ENCODE measurements around the gene SCAMP1.

The SCAMP1 gene

DNA sequence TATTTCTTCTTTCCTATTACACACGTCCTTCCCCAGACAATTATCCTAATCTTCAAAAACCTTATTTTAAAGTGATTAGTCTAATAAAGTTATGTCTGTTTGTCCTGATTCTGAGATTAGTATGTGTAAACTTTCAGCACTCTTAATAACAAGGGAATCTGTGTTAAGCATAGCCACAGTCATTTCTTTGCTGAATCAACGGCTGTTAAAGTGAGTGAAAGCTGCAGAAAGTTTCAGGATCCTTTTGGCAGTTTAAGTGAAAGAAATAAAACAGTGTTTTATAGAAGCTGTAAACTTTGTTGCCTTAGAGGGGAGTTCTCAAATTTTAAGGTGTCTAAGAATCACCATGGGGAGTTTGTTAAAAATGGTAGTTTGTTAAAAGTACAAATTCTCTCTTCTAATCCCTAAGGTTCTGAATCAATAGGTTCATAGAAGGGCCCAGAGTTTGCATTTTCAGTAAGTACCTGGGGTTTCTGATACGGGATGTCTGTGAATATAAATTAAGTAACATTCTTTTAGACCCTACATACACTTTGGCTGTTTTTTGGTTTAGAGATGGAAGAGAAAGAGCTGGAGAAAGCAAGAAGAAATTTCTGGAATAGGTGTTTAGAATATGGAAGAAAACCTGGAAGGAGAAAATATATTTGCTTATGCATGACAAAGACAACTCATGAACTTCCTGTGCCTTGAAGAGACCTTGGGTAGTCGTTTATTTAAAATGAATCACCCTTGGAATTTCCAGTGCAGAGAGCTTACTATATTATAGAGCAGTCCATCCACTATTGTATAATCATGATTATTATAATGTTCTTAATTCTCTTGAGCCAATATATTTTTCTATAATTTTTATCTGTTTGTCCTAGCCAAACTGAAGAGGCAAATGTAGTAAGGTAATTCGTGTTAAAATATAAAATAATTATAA, 45.7 kb downstream of the SCAMP1 start:
- Histone ChIP-seq H3K9me3 (ENCODE audit: control insufficient read depth, insufficient read depth, low read length) (no peaks in the 10 kb centered on the region), H3K36me3 (ENCODE audit: control insufficient read depth, insufficient read depth, low read length) (no peaks in the 10 kb centered on the region), H3K4me1 (ENCODE audit: control insufficient read depth, insufficient read depth, low read length) (peaks cover 7% of the 10 kb centered on the region), H3K9ac (ENCODE audit: low read depth, low read length) (no peak overlapping the region), H3K27me3 (ENCODE audit: control insufficient read depth, insufficient read depth, low read length) (no peaks in the 10 kb centered on the region), H3K4me3 (ENCODE audit: low read depth, low read length) (no peak overlapping the region)

DNA sequence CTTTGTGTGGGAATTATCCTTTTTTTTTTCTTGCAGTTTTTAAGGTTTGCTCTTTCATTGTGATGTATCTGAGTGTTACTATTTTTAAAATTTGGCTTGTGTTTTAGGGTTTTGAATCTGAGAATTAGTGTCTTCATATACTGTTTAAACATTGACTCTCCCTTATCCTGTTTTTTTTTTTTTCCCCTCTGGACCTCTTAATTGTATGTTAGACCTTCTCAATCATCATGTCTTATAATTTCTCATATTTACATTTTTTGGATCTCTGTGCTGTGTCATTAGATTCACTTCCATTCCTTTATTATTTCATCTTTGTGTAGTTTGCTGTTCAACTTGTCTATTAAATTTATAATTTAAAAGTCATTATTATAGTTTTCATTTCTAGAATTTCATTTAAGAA, 47.0 kb downstream of the SCAMP1 start:
- H3K4me3 ChIP-seq (ENCODE audit: low read depth, low read length) = no peak overlapping the region
- no peak overlapping the region for H3K9ac ChIP-seq (ENCODE audit: low read depth, low read length)
- peaks cover 7% of the 10 kb centered on the region for H3K4me1 ChIP-seq (ENCODE audit: control insufficient read depth, insufficient read depth, low read length)
- H3K27me3 ChIP-seq (ENCODE audit: control insufficient read depth, insufficient read depth, low read length) = no peaks in the 10 kb centered on the region
- H3K9me3 ChIP-seq (ENCODE audit: control insufficient read depth, insufficient read depth, low read length) = no peaks in the 10 kb centered on the region
- H3K36me3 ChIP-seq (ENCODE audit: control insufficient read depth, insufficient read depth, low read length) = no peaks in the 10 kb centered on the region

DNA sequence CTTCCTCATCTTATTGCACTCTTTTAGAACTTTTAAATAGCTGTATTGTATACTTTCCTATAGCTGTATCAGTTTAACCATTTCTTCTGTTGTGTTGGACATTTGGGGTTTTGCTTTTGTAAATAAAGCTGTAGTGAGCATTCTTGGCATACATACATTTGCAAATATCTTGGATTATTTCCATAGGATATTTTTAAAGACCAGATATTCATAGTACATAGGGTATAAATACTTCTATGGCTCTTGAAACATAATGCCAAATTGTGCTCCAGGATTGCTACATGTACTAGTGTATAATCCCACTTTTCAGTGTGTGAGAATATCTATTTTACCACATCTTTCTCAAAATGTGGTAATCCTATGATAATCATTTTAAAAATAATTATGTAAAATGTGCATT, 51.2 kb downstream of the SCAMP1 start:
- Histone ChIP-seq H3K27me3 (ENCODE audit: control insufficient read depth, insufficient read depth, low read length) (no peaks in the 10 kb centered on the region), H3K9ac (ENCODE audit: low read depth, low read length) (no peak overlapping the region), H3K9me3 (ENCODE audit: control insufficient read depth, insufficient read depth, low read length) (no peaks in the 10 kb centered on the region), H3K4me1 (ENCODE audit: control insufficient read depth, insufficient read depth, low read length) (no peaks in the 10 kb centered on the region), H3K36me3 (ENCODE audit: control insufficient read depth, insufficient read depth, low read length) (no peaks in the 10 kb centered on the region), H3K4me3 (ENCODE audit: low read depth, low read length) (no peak overlapping the region)

DNA sequence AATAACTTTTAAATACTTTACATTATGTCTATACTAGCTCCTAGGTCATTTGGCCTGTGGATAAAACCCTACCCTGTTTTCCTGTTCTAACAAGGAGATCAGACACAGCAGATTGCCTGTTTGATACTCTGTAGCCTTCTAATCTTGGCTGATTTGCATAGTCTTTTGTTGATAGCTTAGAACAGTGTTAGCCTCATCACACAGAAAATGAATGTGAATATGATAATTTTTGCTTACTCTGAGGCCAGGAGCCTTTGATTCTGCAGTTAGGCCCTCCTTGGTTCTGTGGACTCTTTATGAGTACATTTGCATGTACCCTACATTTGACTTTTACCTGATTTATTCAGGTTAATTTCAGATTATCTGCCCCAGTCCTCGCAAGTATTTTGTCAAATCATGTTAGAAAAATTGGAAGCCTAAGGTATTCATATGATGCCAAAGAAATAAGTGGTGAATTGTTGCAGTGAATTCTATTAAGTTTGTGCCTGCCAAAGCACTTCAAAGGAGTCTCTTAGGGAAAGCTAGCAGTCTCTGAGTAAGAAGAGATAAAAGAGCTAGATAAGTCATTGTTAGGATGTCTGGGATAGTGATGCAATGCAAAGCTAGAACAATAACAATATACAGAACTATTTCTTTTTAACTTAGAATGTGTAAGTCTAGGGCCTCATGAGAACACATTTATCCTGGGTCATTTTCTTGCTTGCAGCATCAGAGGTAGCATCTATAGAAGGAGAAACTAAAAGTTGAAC, 56.4 kb downstream of the SCAMP1 start:
- H3K9ac ChIP-seq (ENCODE audit: low read depth, low read length) = no peak overlapping the region
- no peaks in the 10 kb centered on the region for H3K36me3 ChIP-seq (ENCODE audit: control insufficient read depth, insufficient read depth, low read length)
- no peaks in the 10 kb centered on the region for H3K9me3 ChIP-seq (ENCODE audit: control insufficient read depth, insufficient read depth, low read length)
- no peaks in the 10 kb centered on the region for H3K27me3 ChIP-seq (ENCODE audit: control insufficient read depth, insufficient read depth, low read length)
- no peaks in the 10 kb centered on the region for H3K4me1 ChIP-seq (ENCODE audit: control insufficient read depth, insufficient read depth, low read length)
- no peak overlapping the region for H3K4me3 ChIP-seq (ENCODE audit: low read depth, low read length)

DNA sequence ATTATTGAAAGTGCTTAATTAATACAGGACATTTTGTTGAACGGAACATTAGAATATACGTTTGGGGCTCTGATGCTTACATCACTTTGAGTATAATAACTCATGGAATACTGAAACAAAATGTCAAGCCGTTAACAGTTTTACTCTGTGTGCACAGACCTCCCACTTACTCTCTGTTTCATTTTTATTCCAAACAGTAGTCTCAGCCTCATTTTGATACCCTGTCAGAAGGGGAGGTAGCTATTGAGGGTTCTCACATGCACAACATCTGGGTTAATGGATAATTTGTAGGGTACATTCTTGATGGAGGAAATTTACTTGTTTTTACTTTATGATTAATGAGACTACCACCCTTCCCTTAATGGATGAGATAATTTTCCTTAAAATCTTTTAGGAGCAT, 59.0 kb downstream of the SCAMP1 start:
- H3K36me3 ChIP-seq (ENCODE audit: control insufficient read depth, insufficient read depth, low read length) = no peaks in the 10 kb centered on the region

DNA sequence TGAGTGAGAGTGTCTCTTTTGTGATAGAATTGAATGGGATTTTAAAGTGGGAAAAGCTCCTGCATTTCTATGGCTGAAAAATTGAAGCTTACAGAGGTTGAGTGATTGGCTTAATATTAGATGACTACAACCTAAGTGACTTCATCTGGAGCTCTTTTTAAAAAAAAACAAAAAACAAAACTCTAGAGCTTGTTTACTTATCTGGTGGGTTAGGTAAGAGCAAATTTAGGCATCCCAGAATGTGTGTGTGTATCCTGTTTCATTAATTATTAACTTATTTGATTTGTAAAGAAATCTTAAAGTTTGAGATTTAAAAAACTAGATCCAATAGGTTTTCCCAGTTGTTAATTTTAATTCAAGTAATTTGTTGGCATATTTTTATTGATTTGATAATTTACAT, 60.1 kb downstream of the SCAMP1 start:
- Histone ChIP-seq H3K9me3 (ENCODE audit: control insufficient read depth, insufficient read depth, low read length) (no peaks in the 10 kb centered on the region), H3K27me3 (ENCODE audit: control insufficient read depth, insufficient read depth, low read length) (no peaks in the 10 kb centered on the region), H3K9ac (ENCODE audit: low read depth, low read length) (no peak overlapping the region), H3K4me1 (ENCODE audit: control insufficient read depth, insufficient read depth, low read length) (no peaks in the 10 kb centered on the region), H3K36me3 (ENCODE audit: control insufficient read depth, insufficient read depth, low read length) (no peaks in the 10 kb centered on the region), H3K4me3 (ENCODE audit: low read depth, low read length) (no peak overlapping the region)

More for the DNA sequence above, 59.0 kb downstream of the SCAMP1 start:
- Histone ChIP-seq H3K4me3 (ENCODE audit: low read depth, low read length) (no peak overlapping the region), H3K4me1 (ENCODE audit: control insufficient read depth, insufficient read depth, low read length) (no peaks in the 10 kb centered on the region), H3K9me3 (ENCODE audit: control insufficient read depth, insufficient read depth, low read length) (no peaks in the 10 kb centered on the region), H3K27me3 (ENCODE audit: control insufficient read depth, insufficient read depth, low read length) (no peaks in the 10 kb centered on the region), H3K9ac (ENCODE audit: low read depth, low read length) (no peak overlapping the region)

DNA sequence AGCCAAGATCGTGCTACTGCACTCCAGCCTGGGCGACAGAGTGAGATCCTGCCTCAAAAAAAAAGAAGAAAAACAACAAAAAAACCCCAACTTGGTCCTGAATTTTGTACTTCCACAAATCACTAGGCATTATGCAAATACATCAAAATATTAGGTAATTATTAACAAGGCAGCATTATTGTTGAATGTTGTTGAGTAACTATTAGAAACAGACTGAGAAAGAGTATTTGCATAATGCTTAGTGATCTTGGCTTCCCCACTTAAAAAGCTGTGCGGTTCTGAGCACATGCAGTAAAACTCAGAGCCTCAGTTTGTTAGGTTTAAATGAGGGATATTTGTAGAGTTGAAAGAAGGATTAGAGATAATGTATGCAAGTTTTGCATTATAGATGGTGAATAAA, 64.2 kb downstream of the SCAMP1 start:
- Histone ChIP-seq H3K36me3 (ENCODE audit: control insufficient read depth, insufficient read depth, low read length) (no peaks in the 10 kb centered on the region), H3K4me1 (ENCODE audit: control insufficient read depth, insufficient read depth, low read length) (no peaks in the 10 kb centered on the region), H3K9me3 (ENCODE audit: control insufficient read depth, insufficient read depth, low read length) (no peaks in the 10 kb centered on the region), H3K27me3 (ENCODE audit: control insufficient read depth, insufficient read depth, low read length) (no peaks in the 10 kb centered on the region), H3K4me3 (ENCODE audit: low read depth, low read length) (no peak overlapping the region), H3K9ac (ENCODE audit: low read depth, low read length) (no peak overlapping the region)

DNA sequence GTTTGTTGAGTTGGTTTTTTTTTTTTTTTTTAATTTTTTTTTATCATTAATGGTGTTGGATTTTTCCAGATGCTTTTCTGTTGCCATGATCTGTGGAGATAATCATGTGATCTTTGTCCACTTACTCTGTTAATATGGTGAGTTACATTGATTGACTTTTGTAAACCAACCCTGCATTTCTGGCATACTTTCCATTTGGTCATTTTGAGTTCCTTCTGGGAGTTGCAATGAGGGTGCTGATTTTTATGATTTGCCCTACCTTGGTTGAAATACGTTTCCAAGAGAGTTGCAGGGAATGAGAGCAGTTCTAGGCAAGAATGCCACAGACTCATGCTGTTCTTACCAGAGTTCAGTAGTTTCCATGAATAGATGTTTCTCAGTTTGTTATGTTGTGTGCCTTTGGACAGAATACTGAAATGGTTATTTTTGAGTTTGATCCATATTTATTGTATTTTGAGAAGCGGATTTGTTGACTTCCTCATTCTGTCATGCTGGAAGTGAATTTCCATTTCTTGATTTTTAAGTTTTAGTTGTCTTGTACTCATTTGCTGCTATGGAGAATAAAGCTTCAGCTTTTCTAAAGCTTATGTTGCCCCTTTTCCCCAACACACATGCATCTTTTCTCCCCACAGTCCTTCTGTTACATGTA, 69.0 kb downstream of the SCAMP1 start:
- Histone ChIP-seq H3K9me3 (ENCODE audit: control insufficient read depth, insufficient read depth, low read length) (no peaks in the 10 kb centered on the region), H3K4me1 (ENCODE audit: control insufficient read depth, insufficient read depth, low read length) (no peaks in the 10 kb centered on the region), H3K9ac (ENCODE audit: low read depth, low read length) (no peak overlapping the region), H3K27me3 (ENCODE audit: control insufficient read depth, insufficient read depth, low read length) (no peaks in the 10 kb centered on the region), H3K36me3 (ENCODE audit: control insufficient read depth, insufficient read depth, low read length) (no peaks in the 10 kb centered on the region), H3K4me3 (ENCODE audit: low read depth, low read length) (no peak overlapping the region)

DNA sequence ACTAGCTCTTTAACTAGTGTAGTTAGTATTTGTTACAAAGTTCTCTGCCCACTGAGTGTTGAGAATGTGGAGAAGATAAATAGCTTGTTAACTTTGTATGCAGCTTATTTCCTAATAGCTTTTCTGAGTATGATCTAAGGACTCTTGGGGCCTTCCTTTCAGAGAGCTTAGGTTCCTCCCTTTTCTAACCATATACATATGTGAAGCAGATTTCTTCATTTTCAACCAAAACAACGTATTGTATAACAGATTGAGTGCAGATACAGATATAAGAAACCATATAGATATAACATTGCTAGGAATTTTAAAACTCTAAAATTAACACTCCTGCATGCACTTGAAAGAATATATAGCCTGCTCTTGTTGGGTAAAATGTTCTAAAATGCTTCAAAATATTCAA, 70.4 kb downstream of the SCAMP1 start:
- Histone ChIP-seq H3K4me1 (ENCODE audit: control insufficient read depth, insufficient read depth, low read length) (no peaks in the 10 kb centered on the region), H3K9ac (ENCODE audit: low read depth, low read length) (no peak overlapping the region), H3K9me3 (ENCODE audit: control insufficient read depth, insufficient read depth, low read length) (no peaks in the 10 kb centered on the region), H3K27me3 (ENCODE audit: control insufficient read depth, insufficient read depth, low read length) (no peaks in the 10 kb centered on the region), H3K36me3 (ENCODE audit: control insufficient read depth, insufficient read depth, low read length) (no peaks in the 10 kb centered on the region), H3K4me3 (ENCODE audit: low read depth, low read length) (no peak overlapping the region)

DNA sequence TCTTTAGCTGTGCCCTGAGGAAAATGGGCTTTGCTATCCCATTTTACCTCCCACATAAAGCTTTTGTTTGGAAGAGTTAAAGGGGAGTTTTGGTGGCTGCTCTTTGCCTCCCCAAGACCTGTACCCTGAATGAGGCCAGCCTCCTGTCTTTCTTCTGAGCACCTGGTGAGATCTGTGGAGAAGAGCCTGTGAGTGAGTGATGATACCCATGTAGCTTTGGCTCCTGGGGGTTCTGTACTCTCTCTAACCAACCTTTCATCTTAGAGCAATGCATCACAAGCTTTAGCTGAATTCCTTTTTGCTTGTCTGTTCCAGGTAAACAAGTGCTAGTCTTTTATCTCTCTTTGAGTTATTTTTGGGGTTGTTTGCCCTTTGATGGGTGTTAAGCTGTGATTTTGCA, 73.6 kb downstream of the SCAMP1 start:
- H3K9me3 ChIP-seq (ENCODE audit: control insufficient read depth, insufficient read depth, low read length) = no peaks in the 10 kb centered on the region
- H3K36me3 ChIP-seq (ENCODE audit: control insufficient read depth, insufficient read depth, low read length) = no peaks in the 10 kb centered on the region

DNA sequence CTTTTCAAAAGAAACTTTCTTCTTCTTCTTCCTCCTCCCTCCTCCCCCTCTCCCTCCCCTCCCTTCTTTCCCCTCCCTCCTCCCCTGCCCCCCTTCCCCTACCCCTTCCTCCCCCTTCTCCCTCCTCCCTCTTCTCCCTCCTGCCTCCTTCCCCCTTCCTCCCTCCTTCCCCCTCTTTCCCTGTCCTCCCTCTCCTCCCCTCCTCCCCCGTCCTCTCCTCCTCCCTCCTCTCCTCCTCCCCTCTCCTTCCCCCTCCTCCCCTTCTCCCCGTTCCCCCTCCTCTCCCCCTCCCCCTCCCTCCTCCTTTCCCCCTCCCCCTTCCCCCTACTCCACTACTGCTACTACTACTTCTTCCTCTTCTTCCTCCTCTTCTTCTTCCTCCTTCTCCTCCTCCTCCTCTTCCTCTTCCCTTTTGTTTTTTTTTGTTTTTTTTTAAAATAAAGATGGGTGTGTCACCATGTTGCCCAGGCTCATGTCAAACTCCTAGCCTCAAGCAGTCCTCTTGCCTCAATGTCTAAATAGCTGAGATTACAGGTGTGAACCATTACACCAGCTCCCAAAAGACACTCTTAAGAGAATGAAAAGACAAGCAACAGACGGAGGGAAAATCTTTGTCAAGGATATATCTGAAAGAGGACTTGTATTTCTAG, 87.5 kb downstream of the SCAMP1 start:
- no peaks in the 10 kb centered on the region for H3K36me3 ChIP-seq (ENCODE audit: control insufficient read depth, insufficient read depth, low read length)
- no peak overlapping the region for H3K9ac ChIP-seq (ENCODE audit: low read depth, low read length)

More for the DNA sequence above, 73.6 kb downstream of the SCAMP1 start:
- Histone ChIP-seq H3K9ac (ENCODE audit: low read depth, low read length) (no peak overlapping the region), H3K4me3 (ENCODE audit: low read depth, low read length) (no peak overlapping the region), H3K27me3 (ENCODE audit: control insufficient read depth, insufficient read depth, low read length) (no peaks in the 10 kb centered on the region), H3K4me1 (ENCODE audit: control insufficient read depth, insufficient read depth, low read length) (no peaks in the 10 kb centered on the region)

More for the DNA sequence above, 87.5 kb downstream of the SCAMP1 start:
- no peaks in the 10 kb centered on the region for H3K9me3 ChIP-seq (ENCODE audit: control insufficient read depth, insufficient read depth, low read length)
- H3K27me3 ChIP-seq (ENCODE audit: control insufficient read depth, insufficient read depth, low read length) = no peaks in the 10 kb centered on the region
- no peaks in the 10 kb centered on the region for H3K4me1 ChIP-seq (ENCODE audit: control insufficient read depth, insufficient read depth, low read length)
- no peak overlapping the region for H3K4me3 ChIP-seq (ENCODE audit: low read depth, low read length)
